A549 (cell line): ENCODE results near the gene MAPT. TPM values are rescaled to one million over a fixed set of nuclear protein-coding genes. Genes with fewer than 3 reads are reported as not detected.

Experiments
- ATAC-seq, 2 experiments: fragments of 200-7000 bp in 1 of 2; fragments of >200 bp in 1 of 2; cut with Nextera tagmentation in 1 of 2; cut with Tn5 transposase in 1 of 2; 3 replicates each; pipeline versions ENCODE4 v1.8.0 to v1.9.1; 2018 to 2020; ENCODE audit warnings: mild to moderate bottlenecking in 1 of 2, moderate library complexity in 1 of 2
- CTCF ChIA-PET: fragments of 300-600 bp; sonication (Branson Sonifier 250); formaldehyde crosslinking; extraction: SDS; loops from one replicate; lab custom pipeline; 2021; ENCODE audit warnings: antibody characterized with exemption, inconsistent platforms; lab: Yijun Ruan, JAX
- POLR2A ChIA-PET: fragments of 350-600 bp; formaldehyde crosslinking; extraction: SDS; loops from one replicate; lab custom pipeline; 2021; ENCODE audit warnings: antibody characterized with exemption, inconsistent platforms; lab: Yijun Ruan, JAX
- DNase-seq, 2 experiments: peaks; one replicate each; pipeline versions ENCODE4 v3.0.0 to v3.0.0-alpha.2; 2011 to 2016; ENCODE audit warnings: low read depth in 1 of 2, low spot score in 1 of 2
- FAIRE-seq: peaks from 2 replicates; lab custom pipeline; 2011; peaks lifted over from hg19 to GRCh38; lab: Jason Lieb, UNC
- H3K27ac ChIP-seq, 2 experiments: fragments of >200 bp; sonication (Bioruptor Twin); formaldehyde crosslinking; 3 replicates each; pipeline ENCODE4 v1.5.1; 2016 to 2017
- H3K4me1 ChIP-seq: fragments of >200 bp; sonication (Bioruptor Twin); formaldehyde crosslinking; 3 replicates; pipeline ENCODE4 v1.6.1; 2016
- H3K4me2 ChIP-seq: fragments of >200 bp; sonication (Bioruptor Twin); formaldehyde crosslinking; 3 replicates; pipeline ENCODE4 v1.6.1; 2016
- H3K4me3 ChIP-seq: fragments of >200 bp; sonication (Bioruptor Twin); formaldehyde crosslinking; 3 replicates; pipeline ENCODE4 v1.5.1; 2016
- H3K9me3 ChIP-seq: fragments of >200 bp; sonication (Bioruptor Twin); formaldehyde crosslinking; 3 replicates; pipeline ENCODE4 v1.6.1; 2016
- BHLHE40 ChIP-seq: IDR thresholded peaks from 2 replicates; pipeline ENCODE4 v1.6.1; 2012; ENCODE audit warnings: low read depth, low read length, inconsistent platforms
- CHD4 ChIP-seq: fragments of 200-600 bp; sonication (generic); IDR thresholded peaks from 2 replicates; pipeline ENCODE4 v1.6.1; 2016; ENCODE audit warnings: antibody characterized with exemption, mild to moderate bottlenecking, borderline replicate concordance
- E2F6 ChIP-seq: IDR thresholded peaks from 2 replicates; pipeline ENCODE4 v1.6.1; 2012; ENCODE audit warnings: low read depth, borderline replicate concordance
- EHMT2 ChIP-seq: fragments of 200-600 bp; sonication (generic); IDR thresholded peaks from 2 replicates; pipeline ENCODE4 v1.6.1; 2016; ENCODE audit warnings: antibody characterized with exemption, low read depth, mild to moderate bottlenecking, moderate library complexity
- EP300 ChIP-seq, 2 experiments: fragments of >200 bp; sonication (Bioruptor Twin); formaldehyde crosslinking; IDR thresholded peaks; 2 replicates in 1 of 2; 3 replicates in 1 of 2; pipeline ENCODE4 v1.6.1; 2016 to 2017
- ESRRA ChIP-seq: fragments of 150-350 bp; IDR thresholded peaks from 2 replicates; pipeline ENCODE4 v1.6.1; 2014; ENCODE audit warnings: mild to moderate bottlenecking, low read length, borderline replicate concordance
- FOSL2 ChIP-seq, 2 experiments: fragments of 450-650 bp in 1 of 2; fragments of >200 bp in 1 of 2; sonication (Bioruptor Twin) in 1 of 2; formaldehyde crosslinking; IDR thresholded peaks; 2 replicates each; pipeline versions ENCODE4 v1.5.0 to v1.6.1; 2016 to 2020; ENCODE audit warnings: mild to moderate bottlenecking in 1 of 2, moderate library complexity in 1 of 2
- FOXS1 ChIP-seq: fragments of 250-450 bp; sonication (Bioruptor Pico); IDR thresholded peaks from 2 replicates; pipeline ENCODE4 v1.5.0; 2020; ENCODE audit warnings: mild to moderate bottlenecking, moderate library complexity
- GATA3 ChIP-seq: IDR thresholded peaks from 2 replicates; pipeline ENCODE4 v1.6.1; 2012; ENCODE audit warnings: borderline replicate concordance
- HOXB13 ChIP-seq: fragments of 250-450 bp; sonication (Bioruptor Pico); IDR thresholded peaks from 2 replicates; pipeline ENCODE4 v1.5.0; 2020; ENCODE audit warnings: low read depth, mild to moderate bottlenecking, moderate library complexity
- JUN ChIP-seq, 2 experiments: fragments of >200 bp; sonication (Bioruptor Twin); formaldehyde crosslinking; IDR thresholded peaks; 2 replicates in 1 of 2; 3 replicates in 1 of 2; pipeline ENCODE4 v1.6.1; 2016 to 2017
- MYC ChIP-seq: IDR thresholded peaks from 2 replicates; pipeline ENCODE4 v1.6.1; 2012; ENCODE audit warnings: mild to moderate bottlenecking, inconsistent platforms, low read length, improper control_type of control experiment, borderline replicate concordance
- NPAS2 ChIP-seq: fragments of 250-450 bp; sonication (Bioruptor Pico); IDR thresholded peaks from 2 replicates; pipeline ENCODE4 v1.8.0; 2022; ENCODE audit warnings: mild to moderate bottlenecking, moderate library complexity, borderline replicate concordance
- PHF8 ChIP-seq: fragments of 200-600 bp; sonication (generic); IDR thresholded peaks from 2 replicates; pipeline ENCODE4 v1.6.1; 2016; ENCODE audit warnings: low read depth, mild to moderate bottlenecking, antibody characterized with exemption, moderate library complexity, borderline replicate concordance
- POLR2A ChIP-seq: IDR thresholded peaks from 2 replicates; pipeline ENCODE4 v1.6.1; 2012; ENCODE audit warnings: mild to moderate bottlenecking, low read length
- REST ChIP-seq: fragments of 200-600 bp; sonication (generic); IDR thresholded peaks from 2 replicates; pipeline ENCODE4 v1.6.1; 2016; ENCODE audit warnings: antibody characterized with exemption, mild to moderate bottlenecking, moderate library complexity
- TP53 ChIP-seq: fragments of 250-450 bp; sonication (Bioruptor Pico); IDR thresholded peaks from 2 replicates; pipeline ENCODE4 v1.5.0; 2021; ENCODE audit warnings: mild to moderate bottlenecking, moderate library complexity
- WGBS: methylation state at CpG from one replicate; pipeline ENCODE4 v1.1.6; 2017; ENCODE audit errors: missing lambda C conversion rate; 5-methylcytosine and 5-hydroxymethylcytosine counted together
- polyA plus RNA-seq, 4 experiments: library from polyadenylated mRNA; depleted of rRNA in 3 of 4; stranded (reverse); fragments of >200 nt; fragmentation: RNase III in 1 of 4; extraction: RNeasy Plus Mini Kit Qiagen cat#74134 plus additional on column Dnase treatment in 1 of 4; gene quantifications; 2 replicates in 3 of 4; 3 replicates in 1 of 4; pipeline ENCODE4 v1.2.3, GENCODE V29; 2011 to 2017
- TF ChIP-seq, protein P1 (sequence below): fragments of 150-350 bp; IDR thresholded peaks from 2 replicates; pipeline ENCODE4 v1.6.1; 2014; ENCODE audit warnings: low read depth, mild to moderate bottlenecking, low read length
- TF ChIP-seq, protein P2 (sequence below): fragments of >200 bp; sonication (Bioruptor Twin); formaldehyde crosslinking; IDR thresholded peaks from 3 replicates; pipeline ENCODE4 v1.5.1; 2016

The MAPT gene
- polyA plus RNA-seq, 2 of the 4 experiments (the other 2 are of a cell fraction): 1.2 to 1.6 TPM

DNA sequence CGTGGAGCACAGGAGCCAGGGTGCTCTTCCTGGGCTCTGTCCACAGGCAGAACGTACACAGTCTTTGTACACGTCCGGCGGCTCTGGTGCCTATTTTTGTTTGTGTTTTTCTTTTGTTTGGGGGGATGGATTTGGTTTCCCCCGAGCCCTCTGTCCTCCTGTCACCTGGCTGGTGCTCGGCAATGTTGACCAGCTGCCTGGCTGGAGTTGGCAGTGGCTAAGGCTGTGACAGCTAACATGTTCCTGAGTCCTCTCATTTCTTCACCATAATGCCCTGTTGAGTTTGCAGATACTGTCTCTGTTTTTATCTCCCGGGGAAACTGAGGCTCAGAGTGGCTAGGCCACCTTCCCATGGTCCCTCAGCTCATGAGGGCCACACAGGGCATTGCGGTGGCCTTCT, 25.7 kb downstream of the MAPT start:
- CTCF ChIA-PET: interaction anchor here (0.6 to 2.9 kb wide), 8 partner anchors 9 to 82 kb away, joined by 3 to 11 read pairs (median 6); no protein-coding TSS in a partner anchor
- no peak overlapping the region for H3K4me2 ChIP-seq
- no peak overlapping the region for H3K4me3 ChIP-seq
- no peak for TF ChIP-seq POLR2A
- TF ChIP-seq HOXB13 (CRISPR knock-in tag): no peak
- TF ChIP-seq, protein P1, sequence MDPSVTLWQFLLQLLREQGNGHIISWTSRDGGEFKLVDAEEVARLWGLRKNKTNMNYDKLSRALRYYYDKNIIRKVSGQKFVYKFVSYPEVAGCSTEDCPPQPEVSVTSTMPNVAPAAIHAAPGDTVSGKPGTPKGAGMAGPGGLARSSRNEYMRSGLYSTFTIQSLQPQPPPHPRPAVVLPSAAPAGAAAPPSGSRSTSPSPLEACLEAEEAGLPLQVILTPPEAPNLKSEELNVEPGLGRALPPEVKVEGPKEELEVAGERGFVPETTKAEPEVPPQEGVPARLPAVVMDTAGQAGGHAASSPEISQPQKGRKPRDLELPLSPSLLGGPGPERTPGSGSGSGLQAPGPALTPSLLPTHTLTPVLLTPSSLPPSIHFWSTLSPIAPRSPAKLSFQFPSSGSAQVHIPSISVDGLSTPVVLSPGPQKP: no peak
- TF ChIP-seq GATA3: no peak
- TF ChIP-seq, protein P2, sequence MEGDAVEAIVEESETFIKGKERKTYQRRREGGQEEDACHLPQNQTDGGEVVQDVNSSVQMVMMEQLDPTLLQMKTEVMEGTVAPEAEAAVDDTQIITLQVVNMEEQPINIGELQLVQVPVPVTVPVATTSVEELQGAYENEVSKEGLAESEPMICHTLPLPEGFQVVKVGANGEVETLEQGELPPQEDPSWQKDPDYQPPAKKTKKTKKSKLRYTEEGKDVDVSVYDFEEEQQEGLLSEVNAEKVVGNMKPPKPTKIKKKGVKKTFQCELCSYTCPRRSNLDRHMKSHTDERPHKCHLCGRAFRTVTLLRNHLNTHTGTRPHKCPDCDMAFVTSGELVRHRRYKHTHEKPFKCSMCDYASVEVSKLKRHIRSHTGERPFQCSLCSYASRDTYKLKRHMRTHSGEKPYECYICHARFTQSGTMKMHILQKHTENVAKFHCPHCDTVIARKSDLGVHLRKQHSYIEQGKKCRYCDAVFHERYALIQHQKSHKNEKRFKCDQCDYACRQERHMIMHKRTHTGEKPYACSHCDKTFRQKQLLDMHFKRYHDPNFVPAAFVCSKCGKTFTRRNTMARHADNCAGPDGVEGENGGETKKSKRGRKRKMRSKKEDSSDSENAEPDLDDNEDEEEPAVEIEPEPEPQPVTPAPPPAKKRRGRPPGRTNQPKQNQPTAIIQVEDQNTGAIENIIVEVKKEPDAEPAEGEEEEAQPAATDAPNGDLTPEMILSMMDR: no peak
- TF ChIP-seq TP53: no peak
- no peak for TF ChIP-seq PHF8
- TF ChIP-seq MYC: no peak
- TF ChIP-seq BHLHE40: no peak
- no peak for TF ChIP-seq EP300 (IDR thresholded peaks at IDR 0.05)
- no peak for TF ChIP-seq EHMT2
- TF ChIP-seq REST: no peak
- no peak for TF ChIP-seq FOXS1
- no peak for TF ChIP-seq ESRRA
- no peak for TF ChIP-seq E2F6
- no peak for TF ChIP-seq NPAS2 (CRISPR knock-in tag)
- TF ChIP-seq CHD4: no peak
- TF ChIP-seq JUN (IDR thresholded peaks at IDR 0.05): no peak
- no peak for TF ChIP-seq FOSL2 (IDR thresholded peaks at IDR 0.05)
- no peak for TF ChIP-seq FOSL2 (CRISPR knock-in tag; IDR thresholded peaks at IDR 0.05)
- TF ChIP-seq, all 56 proteins: peak for 0
- WGBS: 61% methylated on average over 9 of the region's 9 CpGs
- Histone ChIP-seq H3K4me1 (peaks cover 4% of the 10 kb centered on the region; the same call in 1 of the 3 replicates), H3K27ac (no peak overlapping the region), H3K9me3 (no peaks in the 10 kb centered on the region)
- no peak for FAIRE-seq
- no peak for DNase-seq
- POLR2A ChIA-PET: no interaction called here
- no peak for ATAC-seq
